Fibroblast of lung (primary cell): ENCODE data around the gene AGXT. TPM values are rescaled to one million over a fixed set of nuclear protein-coding genes. Genes with fewer than 3 reads are reported as not detected.
A peak's percentile ranks its signal among the peaks of the same experiment; 100 is the strongest.

ENCODE experiments used
- DNase-seq, 2 donors: peaks; one replicate each; pipeline versions ENCODE4 v3.0.0 to v3.0.0-alpha.2; 2010; ENCODE audit warnings: low read depth in 2 of 2
- H2AFZ ChIP-seq: 2 replicates; pipeline ENCODE4 v1.5.1; 2012; ENCODE audit warnings: low read length, control low read depth, inconsistent platforms
- H3K27ac ChIP-seq: 2 replicates; pipeline ENCODE4 v1.5.1; 2011; ENCODE audit warnings: low read length, control low read depth; ENCODE audit not compliant: insufficient read depth
- H3K27me3 ChIP-seq: 2 replicates; pipeline ENCODE4 v1.5.1; 2011; ENCODE audit warnings: mild to moderate bottlenecking, low read length; ENCODE audit not compliant: control insufficient read depth, insufficient read depth
- H3K36me3 ChIP-seq: 2 replicates; pipeline ENCODE4 v1.5.1; 2011; ENCODE audit warnings: low read length; ENCODE audit not compliant: control insufficient read depth, insufficient read depth
- H3K4me1 ChIP-seq: 2 replicates; pipeline ENCODE4 v1.5.1; 2011; ENCODE audit warnings: low read length; ENCODE audit not compliant: control insufficient read depth, insufficient read depth; ENCODE audit errors: extremely low read depth
- H3K4me2 ChIP-seq: 2 replicates; pipeline ENCODE4 v1.5.1; 2011; ENCODE audit warnings: low read length, control low read depth; ENCODE audit not compliant: insufficient read depth; ENCODE audit errors: extremely low read depth
- H3K4me3 ChIP-seq, 4 experiments: fragments of 200-600 bp in 1 of 4; sonication (generic) in 1 of 4; replicated peaks in 1 of 4; 2 replicates each; pipeline ENCODE4 v1.5.1; 2011 to 2016; ENCODE audit warnings: low read length in 4 of 4, low read depth in 3 of 4, mild to moderate bottlenecking in 3 of 4, control low read depth in 2 of 4, inconsistent platforms in 1 of 4, mixed read lengths in 1 of 4; ENCODE audit not compliant: insufficient read depth in 1 of 4; ENCODE audit errors: control extremely low read depth in 1 of 4
- H3K79me2 ChIP-seq: 2 replicates; pipeline ENCODE4 v1.5.1; 2012; ENCODE audit warnings: mild to moderate bottlenecking, low read length, inconsistent platforms; ENCODE audit not compliant: control insufficient read depth, insufficient read depth
- H3K9ac ChIP-seq: 2 replicates; pipeline ENCODE4 v1.5.1; 2011; ENCODE audit warnings: mild to moderate bottlenecking, low read length, control low read depth; ENCODE audit not compliant: insufficient read depth
- H3K9me3 ChIP-seq: 2 replicates; pipeline ENCODE4 v1.5.1; 2012; ENCODE audit warnings: low read depth, low read length; ENCODE audit not compliant: control insufficient read depth, insufficient read depth
- H4K20me1 ChIP-seq: 2 replicates; pipeline ENCODE4 v1.5.1; 2011; ENCODE audit warnings: low read length; ENCODE audit not compliant: control insufficient read depth, insufficient read depth; ENCODE audit errors: extremely low read depth
- EZH2 ChIP-seq: IDR thresholded peaks from 2 replicates; pipeline ENCODE4 v1.5.1; 2012; ENCODE audit warnings: low read length, control low read depth, mild to moderate bottlenecking; ENCODE audit errors: missing control alignments
- polyA plus RNA-seq, 2 donors: library from polyadenylated mRNA; depleted of rRNA in 1 of 2; stranded (reverse) in 1 of 2; unstranded in 1 of 2; fragments of >200 nt; gene quantifications; 2 replicates each; pipeline ENCODE4 v1.2.1, GENCODE V29; 2011 to 2012; ENCODE audit warnings: missing spikeins in 1 of 2
- total RNA-seq: library from RNA; depleted of rRNA; stranded (reverse); fragments of >200 nt; gene quantifications from 2 replicates; pipeline ENCODE4 v1.2.1, GENCODE V29; 2014
- TF ChIP-seq, protein P1 (sequence below), 2 donors: IDR thresholded peaks in 1 of 2; conservative IDR thresholded peaks in 1 of 2; 1 replicate in 1 of 2; 2 replicates in 1 of 2; pipeline ENCODE4 v1.5.1; 2011 to 2012; ENCODE audit warnings: low read length in 2 of 2, control low read depth in 1 of 2, inconsistent platforms in 1 of 2, low read depth in 1 of 2, mild to moderate bottlenecking in 1 of 2

AGXT gene
- total and polyA plus RNA-seq, 2 donors (not counting 1 experiment from before 2014, with no cell fraction given), result not detected

- TF ChIP-seq, protein P1, sequence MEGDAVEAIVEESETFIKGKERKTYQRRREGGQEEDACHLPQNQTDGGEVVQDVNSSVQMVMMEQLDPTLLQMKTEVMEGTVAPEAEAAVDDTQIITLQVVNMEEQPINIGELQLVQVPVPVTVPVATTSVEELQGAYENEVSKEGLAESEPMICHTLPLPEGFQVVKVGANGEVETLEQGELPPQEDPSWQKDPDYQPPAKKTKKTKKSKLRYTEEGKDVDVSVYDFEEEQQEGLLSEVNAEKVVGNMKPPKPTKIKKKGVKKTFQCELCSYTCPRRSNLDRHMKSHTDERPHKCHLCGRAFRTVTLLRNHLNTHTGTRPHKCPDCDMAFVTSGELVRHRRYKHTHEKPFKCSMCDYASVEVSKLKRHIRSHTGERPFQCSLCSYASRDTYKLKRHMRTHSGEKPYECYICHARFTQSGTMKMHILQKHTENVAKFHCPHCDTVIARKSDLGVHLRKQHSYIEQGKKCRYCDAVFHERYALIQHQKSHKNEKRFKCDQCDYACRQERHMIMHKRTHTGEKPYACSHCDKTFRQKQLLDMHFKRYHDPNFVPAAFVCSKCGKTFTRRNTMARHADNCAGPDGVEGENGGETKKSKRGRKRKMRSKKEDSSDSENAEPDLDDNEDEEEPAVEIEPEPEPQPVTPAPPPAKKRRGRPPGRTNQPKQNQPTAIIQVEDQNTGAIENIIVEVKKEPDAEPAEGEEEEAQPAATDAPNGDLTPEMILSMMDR (conservative IDR thresholded peaks at IDR 0.05 in 1 of 2, IDR thresholded peaks at IDR 0.05 in 1 of 2; ENCODE audit: low read depth in 1 of 2, low read length in 2 of 2), result no peak
- TF ChIP-seq EZH2, result no peak
- Histone ChIP-seq H4K20me1 (no peaks in the 10 kb centered on the region), H3K79me2 (no peaks in the 10 kb centered on the region), H3K4me1 (peaks cover 3% of the 10 kb centered on the region), H3K9me3 (no peaks in the 10 kb centered on the region), H3K36me3 (no peaks in the 10 kb centered on the region), H3K4me3 (no peak overlapping the region), H3K27me3 (peaks cover 19% of the 10 kb centered on the region), H3K4me2 (no peak overlapping the region), H3K27ac (no peak overlapping the region), H2AFZ (no peak overlapping the region), H3K9ac (no peak overlapping the region)
- no peak for DNase-seq
Observed at GRCh38 chr2:240835528-240835927, 33.1 kb upstream of the AGXT start.

DNA sequence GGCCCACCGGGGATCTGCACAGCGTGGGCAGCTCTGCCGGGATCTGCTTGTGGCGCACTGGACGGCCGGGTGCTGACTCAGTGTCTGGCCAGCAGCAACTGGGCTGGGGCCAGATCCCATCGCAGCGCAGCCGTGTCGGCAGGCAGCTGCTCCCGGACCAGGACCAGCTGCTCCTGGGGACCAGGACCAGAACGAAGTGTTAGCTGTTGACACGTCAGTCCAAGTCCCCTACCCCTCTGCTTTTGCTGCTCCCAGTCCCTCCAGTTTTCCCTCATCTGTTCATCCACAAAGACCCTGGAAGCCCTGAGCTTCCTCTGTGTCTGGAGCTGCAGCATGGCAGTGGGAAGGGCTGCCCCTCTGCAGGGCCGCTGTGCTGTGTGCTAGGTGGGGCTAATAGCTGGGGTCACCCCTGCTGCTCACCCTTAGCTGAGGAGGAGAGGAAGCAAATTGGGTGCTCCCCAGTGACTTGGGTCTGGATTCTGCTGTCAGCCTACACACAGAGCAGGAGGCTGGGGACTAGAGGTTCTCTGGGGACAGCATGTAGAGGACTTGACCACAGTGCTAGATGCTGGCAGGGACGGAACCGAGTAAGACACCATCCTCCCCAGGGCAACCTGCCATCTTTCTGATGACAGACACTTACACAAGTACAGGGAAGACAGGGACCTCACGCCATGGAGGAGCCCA lies 31.7 kb upstream of the AGXT start:
- Histone ChIP-seq H3K9ac (no peak overlapping the region), H3K27ac (no peak overlapping the region), H3K27me3 (peaks cover 17% of the 10 kb centered on the region), H3K4me1 (peaks cover 1% of the 10 kb centered on the region), H3K9me3 (no peaks in the 10 kb centered on the region), H3K79me2 (no peaks in the 10 kb centered on the region), H4K20me1 (no peaks in the 10 kb centered on the region), H3K36me3 (no peaks in the 10 kb centered on the region), H3K4me3 (no peak overlapping the region), H2AFZ (no peak overlapping the region), H3K4me2 (no peak overlapping the region)
- DNase-seq, result peak; percentile 61 to 78
- TF ChIP-seq, protein P1 (conservative IDR thresholded peaks at IDR 0.05 in 1 of 2, IDR thresholded peaks at IDR 0.05 in 1 of 2; ENCODE audit: low read depth in 1 of 2, low read length in 2 of 2), result no peak
- TF ChIP-seq EZH2, result peak; percentile 62

DNA sequence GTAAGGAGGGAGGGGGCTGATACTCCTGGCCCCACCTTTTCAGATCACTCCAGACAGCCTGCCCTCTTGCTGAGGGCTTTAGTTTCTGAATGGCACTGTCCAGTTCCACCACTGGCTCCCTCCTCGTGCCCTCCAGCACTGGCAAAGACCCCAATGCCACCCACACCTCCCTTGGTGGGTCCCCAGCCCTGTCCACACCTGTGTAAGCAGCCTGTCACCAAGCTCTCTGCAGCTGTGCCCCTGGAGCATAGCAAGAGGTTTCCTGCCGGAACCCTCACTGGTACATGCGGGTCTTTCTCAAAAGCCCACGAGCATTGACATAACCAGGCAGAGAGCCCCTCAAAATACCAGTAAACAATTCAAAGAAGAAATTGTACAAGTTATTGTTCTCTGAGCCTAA lies 31.0 kb upstream of the AGXT start:
- no peak for TF ChIP-seq EZH2
- TF ChIP-seq, protein P1 (conservative IDR thresholded peaks at IDR 0.05 in 1 of 2, IDR thresholded peaks at IDR 0.05 in 1 of 2; ENCODE audit: low read depth in 1 of 2, low read length in 2 of 2), result no peak
- no peaks in the 10 kb centered on the region for H3K4me1 ChIP-seq
- H3K9me3 ChIP-seq, result no peaks in the 10 kb centered on the region
- H3K36me3 ChIP-seq, result no peaks in the 10 kb centered on the region
- no peaks in the 10 kb centered on the region for H4K20me1 ChIP-seq
- no peak overlapping the region for H3K9ac ChIP-seq
- H3K4me2 ChIP-seq, result no peak overlapping the region
- peaks cover 17% of the 10 kb centered on the region for H3K27me3 ChIP-seq
- no peak overlapping the region for H3K27ac ChIP-seq
- no peak for DNase-seq
- H2AFZ ChIP-seq, result no peak overlapping the region
- H3K79me2 ChIP-seq, result no peaks in the 10 kb centered on the region
- no peak overlapping the region for H3K4me3 ChIP-seq
